HG03066 (cell line): ENCODE measurements around the gene UTS2B.
"Not testable (repeated sequence)": the region's sequence is repeated elsewhere in the genome, so short reads cannot be mapped to it uniquely, and the experiment has no call there.

Experiments
- ATAC-seq: cut with Tn5 transposase; IDR thresholded peaks from one replicate; pipeline ENCODE4 v1.9.1; 2021; ENCODE audit warnings: low read depth; ENCODE audit not compliant: unreplicated experiment

The UTS2B gene

DNA sequence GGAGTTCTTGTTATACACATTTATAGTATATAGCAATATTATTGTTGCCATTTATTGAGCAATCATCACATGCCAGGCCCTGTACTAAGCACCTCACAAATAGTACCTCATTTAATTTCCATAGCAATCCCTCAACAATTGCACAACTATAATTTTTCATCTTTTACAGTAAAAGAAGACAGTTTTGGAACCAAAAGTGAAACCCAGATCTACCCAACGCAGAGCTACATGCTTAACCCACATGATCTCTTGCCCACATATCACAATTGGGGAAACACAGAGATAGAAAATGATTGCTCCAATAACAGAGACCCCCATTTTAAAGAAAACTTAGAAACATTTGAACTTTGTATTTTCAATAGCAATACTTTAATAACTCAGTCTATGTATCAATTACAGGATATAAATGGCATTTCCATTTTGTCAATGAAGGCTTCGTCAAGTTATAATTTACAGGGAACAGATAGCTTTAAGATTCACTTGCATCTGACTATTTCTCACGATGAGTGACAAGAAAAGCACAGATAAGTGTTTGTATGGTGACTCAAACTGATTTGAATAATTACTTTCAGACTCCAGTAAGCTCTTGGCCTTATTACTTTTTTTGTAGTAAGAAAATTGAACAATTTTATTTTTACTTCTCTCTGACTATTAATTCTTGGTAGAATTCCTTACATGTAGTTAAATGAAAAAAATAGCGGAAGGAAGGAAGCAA, 39.9 kb downstream of the UTS2B start:
- ATAC-seq, result peak; percentile 74

DNA sequence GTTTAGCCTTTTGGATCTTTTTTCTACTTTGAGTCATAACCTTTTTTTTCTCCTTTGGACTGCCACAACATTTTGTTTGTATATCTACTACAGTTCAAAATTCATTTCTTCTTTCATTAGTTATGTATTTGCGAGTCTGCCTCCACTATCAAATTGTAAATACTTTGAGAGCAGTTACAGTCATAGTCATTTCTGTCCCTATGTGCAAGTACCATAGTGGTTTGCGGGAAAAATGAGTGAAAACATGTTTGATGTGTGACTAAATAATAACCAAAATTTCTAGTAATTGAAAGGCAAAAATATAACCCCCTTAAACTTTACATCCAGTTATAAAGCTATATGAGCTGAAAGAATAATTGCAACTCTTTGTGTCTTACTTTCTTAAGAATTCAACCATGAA, 46.9 kb downstream of the UTS2B start:
- no peak for ATAC-seq

DNA sequence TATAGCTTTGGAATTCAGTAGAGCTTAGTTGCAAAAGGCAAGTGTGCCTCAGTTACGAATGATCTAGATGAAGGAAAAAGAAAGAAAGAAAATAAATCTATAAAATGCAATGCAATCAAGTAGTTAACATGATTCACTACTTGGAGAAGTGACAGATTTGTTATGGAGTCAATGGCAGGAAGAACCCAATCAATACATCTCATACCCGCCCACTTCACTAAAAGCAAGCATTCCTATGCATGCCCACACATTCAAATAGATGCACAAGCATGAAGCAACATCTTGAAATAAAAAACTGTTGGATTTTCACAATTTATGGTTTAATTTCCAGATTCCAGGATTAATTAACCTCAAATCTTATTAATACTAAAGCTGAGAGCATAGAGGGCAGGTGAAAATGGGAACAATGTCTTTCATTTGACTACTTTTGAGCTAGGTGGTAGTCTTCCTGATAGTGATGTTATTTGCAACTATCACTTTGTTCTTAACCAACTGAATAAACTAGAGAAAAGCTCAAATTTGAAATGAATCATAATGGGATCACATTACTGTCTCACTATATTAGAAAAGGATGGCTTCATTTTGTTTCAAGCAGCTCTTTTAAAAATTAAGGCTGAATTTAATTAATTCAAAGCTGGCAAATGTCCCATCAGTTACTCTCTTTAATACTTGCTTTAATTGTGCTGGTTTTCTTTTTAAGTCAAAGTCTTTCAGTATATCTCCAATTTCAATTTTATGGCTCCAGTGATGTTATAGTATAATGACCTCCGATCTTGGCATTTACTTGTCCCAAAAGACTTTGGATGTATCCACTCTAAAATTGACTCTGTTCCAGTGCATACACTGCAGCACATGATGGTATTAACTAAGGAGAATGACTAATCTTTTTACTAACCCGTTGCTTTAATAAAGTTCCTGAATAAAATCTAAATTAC, 47.8 kb downstream of the UTS2B start:
- no peak for ATAC-seq

DNA sequence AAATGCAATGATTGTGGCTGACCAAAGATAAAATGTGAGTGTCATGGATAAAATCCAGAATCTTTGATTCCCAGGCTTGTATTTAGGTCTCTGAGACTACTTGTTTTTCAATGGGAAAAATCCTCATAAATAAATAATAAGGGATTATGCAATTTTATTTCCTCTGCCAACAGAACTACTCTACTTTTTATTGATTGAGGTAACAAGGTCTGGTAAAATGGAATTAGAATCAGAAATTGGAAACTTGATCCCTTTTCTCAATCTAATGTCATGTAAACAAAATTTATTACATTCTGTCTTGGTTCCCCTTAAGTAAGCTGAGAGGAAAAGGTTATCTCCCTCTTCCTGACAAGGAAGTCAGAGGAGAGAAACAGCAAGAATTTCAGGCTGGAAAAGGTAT, 49.4 kb downstream of the UTS2B start:
- no peak for ATAC-seq

DNA sequence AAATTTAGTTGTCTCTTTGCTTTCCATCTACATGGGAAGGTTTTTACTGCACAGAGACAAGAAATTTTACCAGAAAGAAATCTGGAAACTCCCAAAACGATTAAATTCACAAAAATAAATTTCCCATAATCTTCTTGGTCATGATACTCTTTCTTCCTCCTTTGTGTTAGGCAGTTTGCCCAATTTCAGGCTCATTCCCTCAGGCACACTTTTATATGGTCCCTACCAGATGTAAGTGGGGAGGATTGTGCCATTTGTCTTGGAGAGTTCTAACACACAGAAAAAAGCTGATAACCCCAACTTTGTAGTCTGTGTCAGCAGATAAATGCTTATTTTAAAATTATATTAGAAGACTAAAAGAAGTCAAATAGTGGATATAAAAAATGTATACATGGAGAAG, 50.2 kb downstream of the UTS2B start:
- ATAC-seq, result no peak

DNA sequence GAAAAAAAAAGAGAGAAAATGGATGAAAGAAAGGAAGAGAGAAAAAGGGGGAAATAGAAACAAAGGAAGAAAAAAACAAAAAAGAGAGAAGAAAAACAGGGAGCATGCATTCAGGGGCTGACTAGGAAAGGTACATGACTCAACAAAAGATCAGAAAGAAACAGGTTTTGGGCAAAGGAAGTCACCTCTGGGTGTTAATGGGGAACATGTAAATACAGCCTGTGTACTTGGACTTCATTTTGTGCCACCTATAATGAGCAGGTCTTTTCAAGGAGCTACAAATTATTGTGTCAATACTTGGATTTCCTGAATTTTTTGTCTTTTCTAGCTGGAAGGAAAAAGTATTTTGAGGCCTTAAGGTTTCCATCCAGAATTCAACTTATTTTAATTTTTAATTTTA, 54.6 kb downstream of the UTS2B start:
- ATAC-seq, result no peak

DNA sequence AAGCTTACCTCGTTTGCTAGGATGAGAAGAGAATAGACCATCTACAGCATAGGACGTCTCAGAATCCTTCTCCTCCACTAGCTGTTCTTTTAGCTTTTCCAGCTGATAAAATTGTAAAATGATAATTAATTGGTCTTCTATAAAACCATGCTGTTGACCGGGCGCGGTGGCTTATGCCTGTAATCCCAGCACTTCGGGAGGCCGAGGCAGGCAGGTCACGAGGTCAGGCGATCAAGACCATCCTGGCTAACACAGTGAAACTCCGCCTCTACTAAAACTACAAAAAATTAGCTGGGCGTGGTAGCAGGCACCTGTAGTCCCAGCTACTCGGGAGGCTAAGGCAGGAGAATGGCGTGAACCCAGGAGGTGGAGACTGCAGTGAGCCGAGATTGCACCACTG, 55.1 kb downstream of the UTS2B start:
- ATAC-seq, result not testable (repeated sequence)

DNA sequence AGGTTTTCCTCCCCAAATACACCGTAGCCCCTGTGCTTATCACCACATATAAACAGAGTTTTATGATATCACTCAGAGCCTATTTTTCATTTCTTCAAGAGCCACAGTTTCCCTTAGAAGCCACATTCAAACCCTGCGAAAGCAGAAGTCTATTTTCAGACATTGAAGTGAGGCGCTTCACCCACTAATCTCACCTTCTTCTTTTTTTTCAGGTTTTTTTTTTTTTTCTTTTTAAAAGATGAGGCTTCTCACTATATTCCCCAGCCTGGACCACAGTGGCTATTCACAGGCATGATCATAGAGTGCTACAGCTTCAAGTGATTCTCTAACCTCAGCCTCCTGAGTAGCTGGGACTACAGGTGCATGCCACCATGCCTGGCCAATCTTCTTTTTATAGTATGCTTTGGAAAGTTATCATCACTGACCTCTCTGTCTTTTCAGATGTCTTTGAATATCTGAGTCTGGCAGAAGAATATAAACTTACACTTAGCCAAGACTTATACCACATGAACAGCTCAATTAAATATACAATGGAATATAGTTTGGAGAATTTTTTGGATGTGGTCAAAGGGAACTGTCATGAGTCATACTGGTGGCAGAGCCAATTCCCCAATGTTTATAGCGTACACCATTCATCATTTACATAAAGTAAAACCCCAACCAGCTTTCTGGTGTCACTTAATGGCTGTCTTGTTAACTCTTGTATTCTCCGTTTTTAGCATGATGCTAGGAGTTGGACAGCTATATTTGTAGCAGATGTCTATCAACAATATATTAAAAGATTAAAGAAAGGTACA, 60.8 kb downstream of the UTS2B start:
- peak; percentile 63 for ATAC-seq

DNA sequence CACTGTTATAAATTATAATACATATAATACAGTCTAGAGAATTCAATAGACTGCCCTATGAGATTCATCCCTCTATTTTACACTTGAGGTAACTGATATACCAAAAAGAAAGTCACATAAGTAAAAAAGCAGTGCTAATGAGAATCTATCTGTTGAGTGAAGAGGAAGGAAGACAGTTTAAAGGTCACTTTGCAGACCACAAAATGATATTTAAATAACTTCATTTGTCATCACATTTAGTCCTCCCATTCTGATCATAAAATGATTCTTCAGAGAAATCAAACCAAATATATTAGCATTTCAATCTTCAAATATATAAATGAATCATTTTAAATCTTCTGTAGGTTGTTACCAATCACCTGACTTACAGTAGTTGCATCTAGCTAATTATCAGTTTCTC, 61.6 kb downstream of the UTS2B start:
- no peak for ATAC-seq

DNA sequence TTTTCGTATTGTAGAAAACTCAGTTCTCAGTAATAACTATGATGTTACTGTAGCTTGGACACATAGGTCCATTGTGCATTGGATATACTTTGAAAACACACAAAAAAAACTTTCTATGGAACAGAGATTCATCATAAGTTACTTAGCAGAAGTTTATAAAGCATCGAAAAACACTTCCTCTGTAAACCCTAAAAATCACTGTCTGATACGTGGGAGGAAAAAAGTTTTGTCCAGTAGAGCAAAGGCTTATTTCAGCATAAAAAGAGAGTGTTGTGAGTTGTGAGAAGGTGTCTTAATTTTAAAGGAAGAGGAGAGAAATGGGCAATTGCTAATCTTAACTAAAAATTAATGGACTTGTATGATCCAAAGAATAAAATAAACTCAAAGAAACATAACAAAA, 66.5 kb downstream of the UTS2B start:
- peak; percentile 38 for ATAC-seq

DNA sequence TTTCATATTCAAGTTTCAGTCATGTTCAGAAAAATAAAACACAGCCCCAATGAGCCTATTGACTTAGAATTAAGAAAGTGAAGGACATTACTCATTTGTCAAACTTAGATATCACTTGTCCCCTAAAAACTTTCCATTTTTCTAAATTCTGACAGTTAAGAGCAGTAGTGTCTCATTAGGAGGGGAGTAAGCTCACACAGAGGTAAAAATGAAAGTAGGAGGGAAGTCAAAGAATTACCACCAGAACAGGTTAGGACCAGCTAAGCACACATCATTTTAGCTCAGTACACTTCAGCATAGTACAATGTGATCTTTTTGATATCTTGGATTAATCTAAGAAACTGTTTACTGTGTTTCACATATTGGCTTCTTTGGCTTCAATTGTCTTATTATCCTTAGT, 67.0 kb downstream of the UTS2B start:
- peak; percentile 84 for ATAC-seq

DNA sequence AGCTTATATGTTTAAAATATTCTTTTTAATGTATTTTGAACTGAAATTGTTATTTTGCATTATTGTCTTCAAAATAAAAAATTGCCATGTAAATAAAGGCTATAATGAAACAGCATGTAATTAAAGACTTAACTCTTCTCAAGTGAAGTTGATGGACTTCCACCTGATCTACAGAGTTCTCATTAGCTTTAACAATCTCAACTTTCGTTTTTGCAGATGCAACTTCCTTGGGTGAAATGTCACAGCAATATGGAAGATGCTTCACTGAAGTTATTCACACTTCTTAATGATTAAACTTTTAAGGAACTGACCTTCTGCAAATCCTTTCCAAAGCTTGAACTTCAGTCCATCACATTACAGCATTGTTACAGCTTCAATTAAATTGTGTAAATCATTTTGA, 67.7 kb downstream of the UTS2B start:
- ATAC-seq, result no peak

DNA sequence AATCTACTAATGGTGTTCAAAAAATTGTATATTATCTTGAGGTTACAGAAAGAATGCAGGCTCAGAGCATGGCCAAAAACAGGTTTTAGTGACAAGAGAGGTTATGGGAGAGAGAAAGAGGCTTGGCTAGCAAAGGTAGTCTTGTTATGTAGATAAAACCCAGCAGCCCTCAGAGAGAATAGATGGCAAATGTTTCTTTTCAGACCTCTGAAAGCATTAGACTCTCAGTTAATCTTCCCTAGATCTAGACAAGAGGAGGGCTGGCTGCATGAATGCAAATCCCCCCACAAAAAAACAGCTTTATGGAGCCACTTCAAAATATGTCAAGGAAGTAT, 69.1 kb downstream of the UTS2B start:
- no peak for ATAC-seq

DNA sequence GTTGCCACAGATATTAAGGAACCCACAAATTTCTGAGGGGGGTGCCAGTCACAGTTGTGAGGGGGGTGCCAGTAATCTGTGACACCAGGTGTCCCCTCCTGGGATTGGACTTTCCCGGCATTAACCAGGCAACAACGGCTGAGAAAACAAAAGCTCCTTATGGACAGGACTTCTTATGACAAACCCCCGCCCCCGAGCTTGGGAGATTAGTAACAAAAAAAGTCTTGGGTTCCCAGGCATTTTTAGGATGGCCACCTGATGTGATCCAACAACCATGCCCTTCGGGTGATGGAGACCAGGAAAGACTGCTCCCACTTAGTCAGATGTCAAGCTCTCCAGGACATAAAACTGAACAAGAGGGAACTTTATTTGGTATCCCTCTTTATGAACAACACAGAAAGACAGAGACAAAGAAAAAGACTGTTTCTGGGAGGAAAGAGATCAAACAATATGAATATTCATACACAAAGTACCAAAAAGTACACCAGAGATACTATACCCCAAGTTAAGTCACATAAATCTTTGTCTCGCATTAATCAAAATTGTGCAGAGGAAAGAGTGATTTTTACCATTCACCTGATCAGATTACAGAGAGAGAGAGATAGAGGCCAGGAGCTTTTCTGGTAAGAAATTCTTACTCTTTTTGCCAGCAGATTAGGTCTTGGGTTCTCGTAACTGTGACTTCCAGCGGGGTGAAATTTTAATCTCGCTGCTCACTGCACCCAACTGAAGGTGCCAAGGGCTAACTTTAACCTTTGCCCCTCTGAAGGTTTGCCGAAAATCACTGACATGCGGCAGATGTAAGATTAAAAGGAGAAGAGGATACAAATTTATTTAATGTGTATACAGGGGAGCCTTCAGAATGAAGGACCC, 69.7 kb downstream of the UTS2B start:
- ATAC-seq, result no peak

DNA sequence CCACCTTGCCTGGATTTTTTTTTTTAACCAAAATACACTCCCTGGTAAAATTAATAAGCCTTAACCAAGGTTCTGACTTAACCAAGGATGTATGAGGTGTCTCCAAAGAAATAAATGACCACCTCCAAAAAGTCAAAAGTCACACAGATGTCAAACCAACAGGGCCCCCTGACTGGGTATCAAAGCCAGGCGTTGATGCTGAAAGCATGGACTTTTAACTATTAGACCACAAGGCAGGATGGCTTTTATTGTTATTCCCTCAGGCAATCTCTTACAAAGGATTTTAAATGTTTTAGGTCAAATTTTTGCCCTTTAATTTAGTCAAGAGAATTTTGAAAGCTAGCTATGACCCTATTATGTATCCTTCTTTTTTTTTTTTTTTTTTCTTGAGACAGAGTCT, 70.8 kb downstream of the UTS2B start:
- no peak for ATAC-seq

DNA sequence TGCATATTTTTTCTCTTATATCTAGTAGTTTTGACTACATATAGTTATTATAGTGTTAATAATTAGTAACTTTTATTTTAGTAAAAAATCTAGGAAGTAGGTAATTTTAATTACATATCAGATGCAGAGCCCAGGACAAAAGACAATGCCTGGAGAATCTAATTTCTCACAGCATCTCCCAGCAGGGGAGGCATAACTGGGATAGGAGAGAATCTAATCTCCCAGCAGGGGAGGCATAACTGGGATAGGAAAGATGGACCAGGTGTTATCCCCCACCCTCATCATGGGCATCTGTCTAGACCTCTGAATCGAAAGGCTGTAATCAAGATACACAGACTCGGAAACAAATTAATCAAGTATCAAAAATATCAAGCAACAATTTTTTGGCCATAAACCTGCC, 73.0 kb downstream of the UTS2B start:
- no peak for ATAC-seq

DNA sequence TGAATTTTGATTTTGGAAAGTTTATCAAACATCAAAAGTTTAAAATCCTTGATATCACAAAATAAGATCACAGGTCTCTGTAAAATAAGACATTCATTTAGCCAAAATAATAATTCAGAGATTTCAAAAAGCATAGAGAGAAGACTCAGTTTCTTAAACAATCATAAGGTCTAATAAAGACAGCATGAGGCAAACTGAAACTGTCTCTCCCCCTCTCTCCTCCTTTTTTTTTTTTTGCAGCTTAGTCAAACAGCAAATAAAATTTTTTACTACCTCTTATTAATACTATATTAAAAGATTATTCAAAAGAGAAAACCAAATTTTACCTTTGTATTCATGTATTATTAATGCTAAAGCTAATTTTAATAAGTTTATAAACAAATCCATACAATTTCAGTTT, 73.9 kb downstream of the UTS2B start:
- ATAC-seq, result no peak

DNA sequence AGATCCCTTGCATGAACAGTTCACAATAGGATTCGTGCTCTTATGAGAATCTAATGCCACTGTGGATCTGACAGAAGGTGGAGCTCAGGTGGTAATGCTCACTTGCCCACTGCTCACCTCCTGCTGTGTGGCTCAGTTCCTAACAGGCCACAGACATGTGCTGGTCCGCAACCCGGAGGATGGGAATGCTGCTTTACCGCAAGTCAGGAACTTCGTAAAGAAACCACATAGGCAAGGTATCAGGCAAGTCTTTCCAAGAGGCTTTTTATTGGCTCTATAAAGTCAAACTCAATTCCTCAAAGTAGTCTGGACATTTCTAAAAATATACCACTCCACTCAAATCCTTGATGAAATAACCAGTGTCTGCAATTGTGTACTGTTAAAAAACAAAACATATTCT, 75.2 kb downstream of the UTS2B start:
- ATAC-seq, result no peak

DNA sequence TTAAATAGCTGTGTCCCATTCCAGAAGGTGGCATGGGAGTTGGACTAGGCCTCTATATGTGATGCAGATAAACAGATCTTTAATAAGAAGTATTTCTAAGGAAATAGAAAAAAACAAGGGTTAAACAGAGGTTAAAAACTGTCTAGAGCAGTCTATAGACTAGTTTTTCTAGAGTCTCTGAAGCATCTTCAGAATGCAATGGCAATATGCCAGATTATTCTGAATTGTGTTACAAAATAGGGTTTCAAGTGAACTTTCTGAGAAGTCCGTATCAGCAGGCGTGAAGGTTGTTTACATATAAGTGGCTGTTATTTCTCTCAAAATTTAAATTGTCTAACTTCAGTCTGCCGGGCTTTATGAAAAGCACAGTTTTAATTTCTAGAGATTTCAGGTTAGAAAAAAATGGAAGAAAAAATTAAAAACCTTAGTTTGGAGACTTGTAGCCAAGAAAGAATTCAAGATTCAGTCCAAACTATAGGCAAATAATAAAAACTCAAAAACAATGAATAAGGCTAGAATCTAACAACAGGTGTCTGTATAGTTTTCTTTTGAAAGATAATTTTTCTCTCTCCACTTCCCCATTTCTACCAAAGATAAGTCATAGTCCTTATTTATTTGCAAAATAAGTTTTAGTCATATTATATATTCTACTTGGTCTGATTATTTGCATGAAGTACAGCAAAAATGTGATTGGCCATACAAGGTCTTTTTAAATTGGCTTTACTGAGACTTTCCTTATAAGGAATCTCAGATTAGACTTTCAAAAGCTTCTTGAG, 76.0 kb downstream of the UTS2B start:
- no peak for ATAC-seq
